GM18502 (cell line): ENCODE data around the gene SHB.

ENCODE experiments used
- ATAC-seq: cut with Tn5 transposase; IDR thresholded peaks from one replicate; pipeline ENCODE4 v1.9.1; 2021; ENCODE audit warnings: mild to moderate bottlenecking; ENCODE audit not compliant: unreplicated experiment, poor library complexity

SHB gene

DNA sequence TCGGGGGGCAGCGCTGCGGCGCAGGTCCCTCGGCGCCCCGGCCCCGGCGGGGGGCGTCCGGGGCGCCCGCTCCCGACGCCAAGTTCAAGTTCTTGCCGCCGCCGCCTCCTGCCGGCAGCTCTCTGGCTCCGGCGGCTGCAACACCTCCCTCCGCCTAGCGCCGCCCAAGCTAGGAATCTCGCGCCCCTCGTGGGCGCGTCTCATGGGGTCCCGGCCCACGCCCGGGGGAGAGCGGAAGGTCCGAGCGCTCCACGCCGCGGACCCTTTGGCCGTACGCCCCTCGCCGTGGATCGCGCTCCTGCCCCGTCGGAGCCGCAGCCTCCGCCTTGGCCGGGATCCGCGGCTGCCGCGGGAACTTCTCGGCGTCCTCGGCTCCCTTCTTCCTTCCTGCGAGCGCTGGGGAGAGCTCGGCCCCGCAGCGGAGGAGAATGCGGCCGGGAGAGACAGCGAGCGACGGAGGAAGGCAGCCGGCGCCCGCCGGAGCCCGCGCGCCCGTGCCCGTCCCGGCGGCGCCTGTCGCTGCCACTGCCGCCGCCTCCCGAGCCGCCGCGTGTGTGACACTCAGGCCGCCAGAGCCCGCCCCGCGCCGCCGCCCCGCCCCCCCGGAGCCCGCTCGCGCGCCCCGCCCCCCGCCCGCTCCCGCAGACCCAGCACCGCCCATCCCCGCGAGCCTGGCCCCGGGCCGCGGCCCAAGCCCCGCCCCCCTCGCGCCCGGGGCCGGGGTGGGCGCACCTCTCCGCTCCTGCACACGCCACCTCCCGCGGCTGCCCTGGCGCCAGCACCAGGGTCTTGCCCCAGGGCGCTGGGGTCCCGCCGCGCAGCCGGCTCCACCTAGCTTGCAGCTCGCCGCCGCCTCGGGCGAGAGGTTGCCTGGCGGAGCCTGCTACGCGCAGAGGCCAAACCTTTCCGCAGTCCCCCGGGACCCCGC, at the start of gene SHB:
Gene SHB (minus strand): TSS at position 527 of the 928 bp plus-strand sequence. CDS start 582 bp downstream, outside the sequence.
- peak; percentile 53 for ATAC-seq

- ATAC-seq, result no peak
Observed at GRCh38 chr9:38117651-38118050, 48.6 kb upstream of the SHB start.

DNA sequence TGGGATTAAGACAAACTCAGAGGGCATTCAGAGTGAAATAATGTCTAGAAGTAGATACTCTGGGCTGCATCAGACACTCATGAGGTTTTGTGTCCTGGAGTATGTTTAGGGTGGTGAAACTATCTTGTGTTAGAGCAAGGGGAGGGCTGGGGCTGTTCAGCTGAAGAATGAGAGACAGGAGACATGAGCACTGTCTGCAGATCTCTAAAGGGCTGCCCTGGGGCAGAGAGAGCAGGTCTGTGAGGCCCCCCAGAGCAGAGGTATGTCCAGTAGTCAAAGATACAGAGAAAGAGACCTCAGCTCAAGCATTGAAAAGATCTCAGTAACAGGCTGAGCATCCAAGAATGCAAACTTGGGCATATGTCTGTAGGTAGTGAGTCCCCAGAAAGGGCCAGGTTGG, 45.9 kb upstream of the SHB start:
- ATAC-seq, result no peak

- ATAC-seq, result no peak
Observed at GRCh38 chr9:38112456-38112855, 43.4 kb upstream of the SHB start.

DNA sequence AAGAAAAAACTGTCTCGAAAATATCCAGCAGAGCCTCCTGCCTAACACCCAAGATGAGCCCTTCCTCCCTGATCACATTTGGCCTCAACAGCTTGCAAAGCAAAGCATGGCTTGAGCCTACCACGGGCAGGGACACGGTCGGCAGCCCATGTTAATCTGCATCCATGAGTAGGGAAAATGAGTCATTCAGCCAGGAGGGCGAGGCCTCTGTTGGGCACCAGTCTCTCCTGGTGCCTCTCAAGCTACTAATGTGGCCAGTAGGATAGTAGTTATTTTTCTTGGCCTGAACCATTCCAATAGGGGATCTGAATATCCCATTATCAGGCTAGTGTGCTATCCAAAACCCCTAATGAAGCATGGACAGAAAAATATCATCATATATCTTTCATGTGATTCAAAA, 43.0 kb upstream of the SHB start:
- no peak for ATAC-seq

DNA sequence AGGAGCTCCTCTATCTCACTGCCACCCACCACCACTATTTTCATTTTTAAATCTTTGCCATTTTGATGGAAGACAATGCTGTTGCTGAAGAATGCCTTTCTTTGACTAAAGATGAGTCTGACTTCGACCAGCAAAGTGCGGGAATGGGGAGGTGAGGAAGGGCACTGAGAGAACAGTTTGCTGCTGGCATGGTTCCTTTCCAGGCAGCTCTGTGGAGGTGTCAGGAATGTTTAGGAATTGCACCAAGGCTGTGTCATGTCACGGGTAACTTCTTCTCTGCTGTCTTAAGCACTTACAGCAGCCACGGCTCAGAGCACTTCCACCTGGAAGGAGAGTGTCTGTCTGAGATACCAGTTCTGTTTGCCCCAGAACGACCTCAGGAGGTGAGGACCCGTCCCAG, 41.4 kb upstream of the SHB start:
- no peak for ATAC-seq

DNA sequence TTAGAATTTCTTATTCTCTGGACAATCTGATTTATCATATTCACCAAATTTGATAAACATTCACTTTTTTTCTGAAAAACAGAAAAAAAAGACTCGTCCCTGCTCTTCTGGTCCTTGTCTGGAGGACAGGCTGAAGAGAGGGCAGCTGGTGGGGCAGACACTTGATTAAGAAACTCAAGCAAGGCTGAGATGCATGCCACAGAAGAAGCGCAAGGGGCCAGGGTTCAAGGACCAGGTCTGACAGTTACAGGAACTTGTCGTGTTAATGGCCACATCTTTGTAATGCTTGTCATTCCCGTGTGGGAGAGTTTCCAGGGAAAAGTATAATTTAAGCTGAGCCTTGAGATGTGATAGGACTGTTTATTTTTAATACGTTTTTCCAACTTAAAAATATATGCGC, 40.6 kb upstream of the SHB start:
- no peak for ATAC-seq

DNA sequence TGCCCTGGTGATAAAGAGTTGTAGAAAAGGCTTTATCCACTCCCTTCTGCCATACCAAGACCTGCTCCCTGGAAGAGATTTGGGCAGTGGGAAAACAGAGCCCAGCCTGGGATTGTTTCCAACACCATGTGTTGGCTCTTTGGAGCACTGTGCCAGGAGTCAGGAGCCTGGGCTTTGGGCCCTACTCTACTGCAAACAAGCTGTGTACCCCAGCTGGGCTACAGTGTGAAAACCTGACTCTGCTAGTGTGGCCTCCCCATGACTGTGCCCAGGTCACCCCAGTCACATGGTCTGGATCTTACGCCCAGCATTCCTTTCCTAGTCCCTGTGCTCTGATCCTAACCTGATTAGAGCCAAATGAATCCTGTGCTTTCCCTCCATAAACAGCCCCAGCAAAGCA, 39.3 kb upstream of the SHB start:
- no peak for ATAC-seq

DNA sequence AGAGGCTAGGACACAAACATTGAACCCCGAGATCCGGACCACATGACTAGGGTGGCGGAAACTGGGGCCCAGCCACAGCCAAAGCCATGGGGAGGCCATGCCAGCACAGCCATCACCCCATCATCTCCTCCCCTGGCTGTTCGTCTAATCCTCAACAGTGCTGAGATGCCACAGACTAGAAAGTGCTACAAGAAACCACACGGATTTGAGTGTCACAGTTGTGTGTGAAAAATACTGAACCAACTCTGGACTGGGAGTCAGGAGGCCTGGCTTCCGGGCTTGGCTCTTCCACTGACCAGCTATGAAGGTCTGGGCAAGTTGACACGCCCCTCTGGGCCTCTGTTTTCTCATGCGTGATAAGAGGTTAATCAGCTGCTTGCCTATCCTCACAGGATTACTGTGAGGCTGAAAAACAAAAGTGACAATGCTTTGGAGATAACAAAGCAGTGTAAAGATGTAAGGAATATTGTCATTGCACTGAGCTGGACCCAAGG, 38.8 kb upstream of the SHB start:
- no peak for ATAC-seq

DNA sequence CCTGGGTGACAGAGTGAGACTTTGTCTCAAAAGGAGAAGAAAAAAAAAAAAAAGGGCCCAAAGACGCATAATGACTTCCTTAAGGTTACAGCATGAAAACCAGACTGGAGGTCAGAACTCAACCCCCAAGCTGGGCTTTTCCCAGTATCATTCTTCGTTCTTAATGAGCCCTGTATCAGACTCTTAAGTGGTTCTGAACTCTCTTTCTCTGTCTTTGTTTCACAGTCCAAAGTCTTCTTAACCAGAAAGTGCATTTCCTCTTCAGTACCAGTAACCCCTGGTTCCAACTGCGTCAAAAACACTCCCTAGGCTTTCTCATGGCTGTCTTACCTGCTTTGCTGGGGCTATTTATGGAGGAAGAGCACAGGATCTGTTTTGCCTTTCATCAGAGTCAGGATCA, 38.4 kb upstream of the SHB start:
- ATAC-seq, result no peak

DNA sequence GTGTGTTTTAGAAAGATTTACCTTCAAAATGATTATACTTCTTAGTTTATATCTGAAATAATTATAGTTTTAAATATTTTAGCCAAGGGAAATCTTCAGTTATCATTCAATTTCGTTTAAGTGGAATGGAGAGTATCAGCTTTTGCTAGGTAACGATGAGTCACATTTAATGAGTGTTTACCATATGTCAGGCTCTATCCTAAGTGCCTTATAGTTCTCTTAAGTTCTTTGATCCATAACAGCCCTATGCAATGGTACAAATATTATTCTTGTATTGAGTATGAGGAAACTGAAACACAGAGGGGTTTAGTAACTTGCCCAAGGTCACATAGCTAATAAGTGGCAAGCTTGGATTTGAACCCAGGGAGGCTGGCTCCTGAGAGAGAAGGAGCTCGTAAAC, 37.5 kb upstream of the SHB start:
- no peak for ATAC-seq

DNA sequence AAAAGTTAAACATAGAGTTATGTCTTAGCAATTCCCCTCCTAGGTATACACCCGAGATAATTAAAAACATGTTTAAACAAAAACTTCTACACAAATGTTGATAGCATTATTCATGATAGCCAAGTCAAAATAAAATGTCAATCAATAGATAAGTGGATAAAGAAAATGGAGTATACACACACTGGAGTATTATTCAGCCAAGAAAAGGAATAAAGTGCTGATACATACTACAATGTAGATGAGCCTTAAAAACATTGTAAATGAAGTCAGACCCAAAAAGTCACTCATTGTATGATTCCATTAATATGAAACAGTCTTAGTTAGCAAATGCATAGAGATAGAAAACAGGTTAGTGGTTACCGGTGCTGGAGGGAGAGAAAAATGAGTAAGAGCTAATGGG, 34.3 kb upstream of the SHB start:
- ATAC-seq, result no peak

DNA sequence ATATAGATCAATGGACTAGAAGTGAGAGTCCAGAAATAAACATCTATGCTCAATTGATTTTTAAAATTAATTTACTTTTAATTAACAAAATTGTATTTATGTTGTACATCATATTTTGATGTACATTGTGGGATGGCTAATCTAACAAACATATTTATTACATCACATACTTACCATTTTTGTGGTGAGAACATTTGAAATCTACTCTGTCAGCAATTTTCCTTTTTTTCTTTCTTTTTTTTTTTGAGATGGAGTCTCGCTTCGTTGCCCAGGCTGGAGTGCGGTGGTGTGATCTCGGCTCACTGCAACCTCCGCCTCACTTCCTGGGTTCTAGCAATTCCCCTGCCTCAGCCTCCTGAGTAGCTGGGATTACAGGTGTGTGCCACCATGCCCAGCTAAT, 32.4 kb upstream of the SHB start:
- ATAC-seq, result no peak

DNA sequence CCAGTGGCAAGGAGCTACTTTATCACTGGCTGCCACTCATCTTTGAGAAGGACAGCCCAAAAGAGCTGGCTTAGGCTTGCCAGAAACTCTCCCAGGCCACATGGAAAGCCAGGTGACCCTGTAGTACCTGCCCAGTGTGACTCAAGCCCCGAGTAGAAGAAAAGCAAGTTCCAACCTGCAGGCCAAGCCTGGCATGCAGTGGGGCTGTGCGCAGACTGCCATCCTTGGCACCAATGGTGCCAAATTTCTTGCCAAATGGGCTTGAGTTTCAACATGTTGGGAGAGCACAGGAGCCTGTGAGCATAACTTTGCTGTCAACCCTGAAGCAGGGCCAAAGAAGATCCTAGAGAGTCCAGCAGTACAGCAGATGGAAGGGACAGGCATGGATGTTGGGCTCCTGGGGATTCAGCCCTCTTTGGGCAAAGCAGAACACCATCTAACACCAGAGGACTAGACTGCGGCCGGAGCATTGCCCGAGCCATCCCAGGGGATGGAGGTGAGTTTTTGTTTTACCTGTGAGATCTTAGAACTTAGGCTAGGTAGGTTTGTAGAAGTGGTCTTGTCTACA, 27.3 kb upstream of the SHB start:
- ATAC-seq, result no peak

DNA sequence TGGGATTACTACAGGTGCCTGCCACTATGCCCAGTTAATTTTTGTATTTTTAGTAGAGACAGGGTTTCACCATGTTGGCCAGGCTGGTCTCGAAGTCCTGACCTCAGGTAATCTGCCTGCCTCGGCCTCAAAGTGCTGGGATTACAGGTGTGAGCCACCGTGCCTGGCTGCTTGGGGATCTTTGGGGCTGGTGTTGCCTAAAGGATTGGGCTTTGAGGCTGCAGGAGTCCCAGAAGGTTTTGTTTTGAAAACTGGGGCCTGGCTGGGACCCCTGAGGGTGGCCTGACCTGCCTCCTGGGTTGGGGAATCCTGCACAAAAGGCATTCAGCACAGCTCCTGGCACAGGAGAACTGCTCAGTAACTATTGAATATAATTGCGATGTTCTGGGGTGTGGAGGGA, 25.1 kb upstream of the SHB start:
- no peak for ATAC-seq

- ATAC-seq, result no peak
Observed at GRCh38 chr9:38092656-38093055, 23.6 kb upstream of the SHB start.

- ATAC-seq, result no peak
Observed at GRCh38 chr9:38092200-38092524, 23.1 kb upstream of the SHB start.

GRCh38 chr9:38091310-38092199, 22.5 kb upstream of the SHB start:
- peak; percentile 80 for ATAC-seq

DNA sequence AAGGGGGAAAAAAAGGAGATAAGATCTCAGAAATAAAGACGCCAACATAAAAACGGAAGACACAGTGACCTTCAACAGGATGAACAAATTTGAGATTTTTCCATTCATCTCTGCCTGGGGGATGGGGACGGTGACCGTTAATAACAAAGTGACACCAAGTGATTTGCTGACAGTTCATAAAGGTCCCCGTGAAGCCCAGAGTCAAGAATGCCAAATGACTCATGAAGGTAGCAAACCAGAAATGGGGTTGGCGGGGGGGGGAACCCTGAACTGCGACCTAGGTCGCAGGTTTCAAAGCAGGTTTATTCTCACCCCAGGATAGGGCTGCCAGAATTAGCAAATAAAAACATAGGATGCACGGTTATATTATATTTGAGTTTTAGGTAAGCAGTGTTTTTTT, 21.1 kb upstream of the SHB start:
- ATAC-seq, result no peak

- no peak for ATAC-seq
Observed at GRCh38 chr9:38089387-38090165, 20.5 kb upstream of the SHB start.
